ENCODE measurements around the gene CENPVL1. TPM values are rescaled to one million over a fixed set of nuclear protein-coding genes. Genes with fewer than 3 reads are reported as not detected.
"Not testable (repeated sequence)": the region's sequence is repeated elsewhere in the genome, so short reads cannot be mapped to it uniquely, and the experiment has no call there.

CENPVL1 gene
- total RNA-seq (2014; rRNA removed; shearing (Covaris generic); ENCODE audit: low replicate concordance) = not detected in 2 replicates

DNA sequence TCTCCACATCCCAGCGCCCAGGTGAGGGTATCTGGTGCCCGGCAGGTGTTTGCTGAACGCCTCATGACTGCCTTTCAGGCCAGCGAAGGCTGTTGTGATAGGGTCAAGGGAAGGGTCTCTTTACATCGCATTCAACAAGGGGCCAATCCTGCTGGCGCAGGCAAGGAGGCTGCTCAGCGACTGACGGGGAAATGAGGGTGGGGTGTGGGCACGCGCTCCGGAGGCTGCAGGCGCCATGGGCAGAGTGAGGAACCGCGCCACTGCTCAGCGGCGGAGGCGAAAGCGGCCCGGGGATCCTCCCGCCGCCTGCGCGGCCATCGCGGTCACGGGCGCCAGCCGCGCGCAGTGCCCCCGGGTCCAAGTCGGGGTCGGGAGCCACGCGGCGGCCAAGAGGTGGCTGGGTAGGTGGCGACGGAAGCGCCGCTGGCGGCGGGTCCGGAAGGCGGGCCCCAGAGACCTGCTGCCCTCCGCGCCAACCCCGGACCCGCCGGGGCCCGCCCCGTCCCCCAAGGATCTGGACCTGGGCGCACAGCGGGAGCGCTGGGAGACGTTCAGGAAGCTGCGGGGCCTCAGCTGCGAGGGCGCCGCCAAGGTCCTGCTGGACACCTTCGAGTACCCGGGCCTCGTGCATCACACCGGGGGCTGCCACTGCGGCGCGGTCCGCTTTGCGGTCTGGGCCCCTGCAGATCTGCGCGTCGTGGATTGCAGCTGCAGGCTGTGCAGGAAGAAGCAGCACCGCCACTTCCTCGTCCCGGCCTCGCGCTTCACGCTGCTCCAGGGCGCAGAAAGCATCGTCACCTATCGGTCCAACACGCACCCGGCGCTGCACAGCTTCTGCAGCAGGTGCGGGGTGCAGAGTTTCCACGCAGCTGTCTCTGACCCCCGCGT lies at the start of gene CENPVL1:
Gene CENPVL1 (plus strand): TSS at position 236 of the 888 bp plus-strand sequence. CDS start 0 bp downstream, at position 236.
- DNase-seq (ENCODE audit: low read depth); in situ Hi-C loops (cut with HindIII; ENCODE audit: low pct_unique_long_range_greater_than_20kb, low sequenced_read_pairs): not testable (repeated sequence)

- in situ Hi-C loops (cut with HindIII; ENCODE audit: low pct_unique_long_range_greater_than_20kb, low sequenced_read_pairs) = no loop called here
- no peak for DNase-seq (ENCODE audit: low read depth)
These were observed 44.3 kb upstream of the CENPVL1 start for GRCh38 chrX:51665981-51666380.

DNA sequence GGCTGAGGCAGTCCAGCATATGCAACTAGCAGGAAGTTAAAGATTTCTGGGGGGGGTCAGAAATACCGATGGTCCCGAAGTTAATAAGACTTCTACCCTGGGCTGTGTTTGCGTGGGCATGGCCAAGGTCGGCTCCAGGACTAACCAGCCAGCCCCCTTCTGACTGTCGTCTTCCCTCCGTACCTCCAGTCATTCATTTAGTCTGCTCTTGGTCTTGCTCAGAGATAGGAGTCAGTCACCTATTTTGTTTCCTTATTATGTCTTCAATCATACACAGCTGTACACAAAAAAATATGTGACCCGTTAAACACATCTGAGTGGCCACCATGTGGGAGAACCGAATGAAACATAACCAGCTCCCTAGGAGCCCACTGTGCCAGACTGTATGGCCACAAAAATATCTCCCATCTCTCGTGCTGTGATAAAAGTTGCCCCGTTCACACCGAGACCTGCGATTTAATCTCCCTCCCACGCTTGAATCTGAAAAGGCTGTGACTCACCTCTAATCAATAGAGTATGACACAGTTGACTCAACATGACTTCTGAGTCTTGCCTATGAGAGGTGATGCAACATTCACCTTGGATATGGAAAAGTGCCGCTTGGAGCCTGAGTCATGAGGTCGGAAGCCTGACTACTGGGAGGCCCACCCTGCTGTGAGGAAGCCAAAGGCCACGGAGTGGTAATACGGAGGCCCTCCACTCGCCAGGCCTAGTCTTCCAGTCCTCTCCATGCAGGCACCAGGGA lies 30.5 kb upstream of the CENPVL1 start:
- in situ Hi-C loops (cut with HindIII; ENCODE audit: low pct_unique_long_range_greater_than_20kb, low sequenced_read_pairs); DNase-seq (ENCODE audit: low read depth): not testable (repeated sequence)

DNA sequence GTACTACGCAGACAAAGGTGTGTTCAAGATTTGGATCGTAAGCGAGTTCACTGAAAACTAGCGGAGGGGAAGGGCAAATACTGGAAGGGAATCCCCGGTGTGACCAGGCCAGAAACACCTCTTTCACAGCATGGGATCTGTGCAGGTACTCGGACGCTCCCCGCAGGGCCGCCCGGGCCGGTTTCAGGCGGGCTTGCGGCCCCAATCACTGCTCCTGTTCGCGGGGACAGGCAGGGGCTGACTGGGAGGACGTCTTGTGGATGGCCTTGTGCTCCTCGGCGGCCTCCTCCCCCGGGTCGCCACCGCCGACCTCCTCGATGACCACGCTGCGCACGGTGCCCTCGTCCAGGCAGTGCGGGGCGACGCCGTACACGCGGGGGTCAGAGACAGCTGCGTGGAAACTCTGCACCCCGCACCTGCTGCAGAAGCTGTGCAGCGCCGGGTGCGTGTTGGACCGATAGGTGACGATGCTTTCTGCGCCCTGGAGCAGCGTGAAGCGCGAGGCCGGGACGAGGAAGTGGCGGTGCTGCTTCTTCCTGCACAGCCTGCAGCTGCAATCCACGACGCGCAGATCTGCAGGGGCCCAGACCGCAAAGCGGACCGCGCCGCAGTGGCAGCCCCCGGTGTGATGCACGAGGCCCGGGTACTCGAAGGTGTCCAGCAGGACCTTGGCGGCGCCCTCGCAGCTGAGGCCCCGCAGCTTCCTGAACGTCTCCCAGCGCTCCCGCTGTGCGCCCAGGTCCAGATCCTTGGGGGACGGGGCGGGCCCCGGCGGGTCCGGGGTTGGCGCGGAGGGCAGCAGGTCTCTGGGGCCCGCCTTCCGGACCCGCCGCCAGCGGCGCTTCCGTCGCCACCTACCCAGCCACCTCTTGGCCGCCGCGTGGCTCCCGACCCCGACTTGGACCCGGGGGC lies 28.2 kb upstream of the CENPVL1 start:
- DNase-seq (ENCODE audit: low read depth); in situ Hi-C loops (cut with HindIII; ENCODE audit: low pct_unique_long_range_greater_than_20kb, low sequenced_read_pairs): not testable (repeated sequence)

DNA sequence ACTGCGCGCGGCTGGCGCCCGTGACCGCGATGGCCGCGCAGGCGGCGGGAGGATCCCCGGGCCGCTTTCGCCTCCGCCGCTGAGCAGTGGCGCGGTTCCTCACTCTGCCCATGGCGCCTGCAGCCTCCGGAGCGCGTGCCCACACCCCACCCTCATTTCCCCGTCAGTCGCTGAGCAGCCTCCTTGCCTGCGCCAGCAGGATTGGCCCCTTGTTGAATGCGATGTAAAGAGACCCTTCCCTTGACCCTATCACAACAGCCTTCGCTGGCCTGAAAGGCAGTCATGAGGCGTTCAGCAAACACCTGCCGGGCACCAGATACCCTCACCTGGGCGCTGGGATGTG lies 27.6 kb upstream of the CENPVL1 start, which contains the start of gene CENPVL2:
Gene CENPVL2 (minus strand): TSS at position 112 of the 343 bp plus-strand sequence. CDS start 0 bp downstream, at position 112.
- DNase-seq (ENCODE audit: low read depth); in situ Hi-C loops (cut with HindIII; ENCODE audit: low pct_unique_long_range_greater_than_20kb, low sequenced_read_pairs): not testable (repeated sequence)

DNA sequence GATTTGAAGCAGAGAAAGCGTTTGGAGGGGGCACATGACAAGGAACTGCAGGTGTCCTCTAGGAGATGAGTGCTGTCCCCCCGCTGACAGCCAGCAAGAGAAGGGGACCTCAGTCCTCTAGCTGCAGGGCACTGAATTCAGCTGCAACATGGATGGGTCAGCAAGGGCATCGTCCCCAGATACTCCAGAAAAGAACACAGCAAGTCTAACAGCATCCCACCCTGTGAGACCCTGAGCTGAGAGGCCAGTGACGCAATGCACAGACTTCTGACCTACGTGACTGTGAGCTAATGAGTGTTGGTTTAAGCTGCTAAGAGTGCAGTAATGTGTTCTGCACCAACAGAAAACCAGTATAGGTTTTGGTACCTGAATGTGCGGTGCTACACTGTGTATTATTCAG lies 16.1 kb upstream of the CENPVL1 start:
- DNase-seq (ENCODE audit: low read depth) = no peak
- in situ Hi-C loops (cut with HindIII; ENCODE audit: low pct_unique_long_range_greater_than_20kb, low sequenced_read_pairs) = no loop called here

DNA sequence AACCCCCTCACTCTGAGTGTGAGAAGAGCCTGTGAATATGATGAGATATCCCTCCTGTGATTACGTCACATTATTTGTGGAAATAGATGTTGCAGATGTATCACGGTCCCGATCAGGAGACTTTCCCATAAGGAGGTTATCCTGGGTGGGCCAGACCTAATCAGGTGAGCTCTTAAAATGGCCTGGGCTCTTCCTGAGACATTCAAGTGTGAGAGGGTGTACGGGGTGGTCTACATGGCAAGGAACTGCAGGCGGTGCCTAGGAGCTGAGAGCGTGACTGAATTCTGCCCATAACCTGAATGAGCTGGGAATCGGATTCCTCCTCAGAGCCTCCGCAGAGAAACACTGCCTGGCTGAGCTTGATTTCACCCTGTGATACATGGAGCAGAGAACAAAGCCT lies 12.9 kb upstream of the CENPVL1 start:
- in situ Hi-C loops (cut with HindIII; ENCODE audit: low pct_unique_long_range_greater_than_20kb, low sequenced_read_pairs) = no loop called here
- DNase-seq (ENCODE audit: low read depth) = no peak

DNA sequence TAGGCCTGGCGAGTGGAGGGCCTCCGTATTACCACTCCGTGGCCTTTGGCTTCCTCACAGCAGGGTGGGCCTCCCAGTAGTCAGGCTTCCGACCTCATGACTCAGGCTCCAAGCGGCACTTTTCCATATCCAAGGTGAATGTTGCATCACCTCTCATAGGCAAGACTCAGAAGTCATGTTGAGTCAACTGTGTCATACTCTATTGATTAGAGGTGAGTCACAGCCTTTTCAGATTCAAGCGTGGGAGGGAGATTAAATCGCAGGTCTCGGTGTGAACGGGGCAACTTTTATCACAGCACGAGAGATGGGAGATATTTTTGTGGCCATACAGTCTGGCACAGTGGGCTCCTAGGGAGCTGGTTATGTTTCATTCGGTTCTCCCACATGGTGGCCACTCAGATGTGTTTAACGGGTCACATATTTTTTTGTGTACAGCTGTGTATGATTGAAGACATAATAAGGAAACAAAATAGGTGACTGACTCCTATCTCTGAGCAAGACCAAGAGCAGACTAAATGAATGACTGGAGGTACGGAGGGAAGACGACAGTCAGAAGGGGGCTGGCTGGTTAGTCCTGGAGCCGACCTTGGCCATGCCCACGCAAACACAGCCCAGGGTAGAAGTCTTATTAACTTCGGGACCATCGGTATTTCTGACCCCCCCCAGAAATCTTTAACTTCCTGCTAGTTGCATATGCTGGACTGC lies 2.8 kb downstream of the CENPVL1 start:
- in situ Hi-C loops (cut with HindIII; ENCODE audit: low pct_unique_long_range_greater_than_20kb, low sequenced_read_pairs); DNase-seq (ENCODE audit: low read depth): not testable (repeated sequence)

GRCh38 chrX:51728202-51728601 lies 17.9 kb downstream of the CENPVL1 start:
- in situ Hi-C loops (cut with HindIII; ENCODE audit: low pct_unique_long_range_greater_than_20kb, low sequenced_read_pairs) = no loop called here
- DNase-seq (ENCODE audit: low read depth) = no peak

DNA sequence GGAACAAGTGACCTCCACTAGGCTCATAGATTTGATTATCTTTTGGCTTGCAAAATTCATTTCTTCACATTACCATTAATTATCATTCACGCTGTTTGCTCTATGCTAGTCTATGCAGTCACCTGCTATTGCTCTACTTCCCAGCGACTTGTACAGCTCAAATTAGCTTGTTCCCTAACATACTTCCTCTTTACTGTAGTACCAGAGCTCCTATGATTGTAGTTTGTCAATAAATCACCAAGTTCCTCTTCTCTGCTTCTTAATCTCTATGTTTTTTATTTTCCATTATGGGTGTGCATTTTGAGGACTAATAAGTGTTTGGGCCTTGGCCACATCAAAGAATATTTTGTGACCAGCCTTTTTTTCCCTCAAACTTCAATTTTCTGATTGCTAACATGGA lies 26.8 kb downstream of the CENPVL1 start:
- in situ Hi-C loops (cut with HindIII; ENCODE audit: low pct_unique_long_range_greater_than_20kb, low sequenced_read_pairs) = no loop called here
- DNase-seq (ENCODE audit: low read depth) = no peak

- DNase-seq (ENCODE audit: low read depth) = no peak
- in situ Hi-C loops (cut with HindIII; ENCODE audit: low pct_unique_long_range_greater_than_20kb, low sequenced_read_pairs) = no loop called here
These were observed 32.3 kb downstream of the CENPVL1 start for GRCh38 chrX:51742586-51742985.

DNA sequence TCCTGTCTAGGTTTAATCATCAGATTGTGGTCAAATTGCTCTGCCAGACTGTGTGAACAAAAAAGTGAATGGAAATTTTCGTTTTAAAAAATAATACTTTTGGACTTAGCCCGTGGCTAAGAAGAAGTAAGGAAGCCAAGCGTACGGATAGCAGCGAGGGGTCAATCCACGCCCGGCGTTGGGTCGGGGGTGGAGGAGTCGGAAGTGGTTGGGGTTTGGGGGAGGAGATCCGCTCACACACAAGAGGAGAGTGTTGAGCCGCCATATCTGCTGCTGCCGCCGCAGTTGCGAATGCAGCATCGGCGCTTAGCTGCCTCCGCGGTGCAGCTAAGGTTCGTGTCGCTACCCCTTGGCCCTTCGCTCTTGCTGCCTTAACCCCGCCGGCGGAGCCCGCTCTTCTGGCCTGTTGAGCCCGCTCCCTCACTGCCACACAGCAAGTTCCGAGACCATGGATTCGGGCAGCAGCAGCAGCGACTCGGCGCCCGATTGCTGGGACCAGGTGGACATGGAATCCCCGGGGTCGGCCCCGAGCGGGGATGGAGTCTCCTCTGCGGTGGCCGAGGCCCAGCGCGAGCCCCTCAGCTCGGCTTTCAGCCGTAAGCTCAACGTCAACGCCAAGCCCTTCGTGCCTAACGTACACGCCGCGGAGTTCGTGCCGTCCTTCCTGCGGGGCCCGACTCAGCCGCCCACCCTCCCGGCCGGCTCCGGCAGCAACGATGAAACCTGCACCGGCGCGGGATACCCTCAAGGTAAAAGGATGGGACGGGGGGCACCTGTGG lies 33.1 kb downstream of the CENPVL1 start, which contains the start of gene GSPT2:
Gene GSPT2 (plus strand): TSS at position 264 of the 779 bp plus-strand sequence. CDS start 185 bp downstream, at position 449.
- in situ Hi-C loops (cut with HindIII; ENCODE audit: low pct_unique_long_range_greater_than_20kb, low sequenced_read_pairs) = no loop called here
- peak; percentile 57 for DNase-seq (ENCODE audit: low read depth)

DNA sequence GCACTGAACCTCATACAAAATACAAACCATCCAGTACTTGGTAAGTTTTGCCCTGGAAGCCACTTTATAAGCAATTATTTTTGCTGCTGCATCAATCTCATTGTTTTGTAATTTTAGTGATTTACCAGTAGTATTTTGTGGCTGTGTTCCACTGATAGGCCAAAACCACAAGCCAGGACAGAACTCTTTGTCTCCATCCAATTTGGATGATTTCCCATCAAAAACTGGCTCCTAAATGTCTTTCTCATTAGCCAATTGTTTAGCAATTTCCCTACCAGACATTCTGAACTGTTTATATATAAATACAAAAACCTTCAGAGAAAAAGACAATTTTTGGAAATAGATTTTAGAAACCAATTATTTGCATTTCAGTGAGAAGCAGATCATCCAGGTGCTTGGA lies 37.4 kb downstream of the CENPVL1 start:
- in situ Hi-C loops (cut with HindIII; ENCODE audit: low pct_unique_long_range_greater_than_20kb, low sequenced_read_pairs) = no loop called here

GRCh38 chrX:51759055-51759839 lies 48.9 kb downstream of the CENPVL1 start:
- in situ Hi-C loops (cut with HindIII; ENCODE audit: low pct_unique_long_range_greater_than_20kb, low sequenced_read_pairs) = no loop called here
- no peak for DNase-seq (ENCODE audit: low read depth)

More for the DNA sequence above, 37.4 kb downstream of the CENPVL1 start:
- no peak for DNase-seq (ENCODE audit: low read depth)

DNA sequence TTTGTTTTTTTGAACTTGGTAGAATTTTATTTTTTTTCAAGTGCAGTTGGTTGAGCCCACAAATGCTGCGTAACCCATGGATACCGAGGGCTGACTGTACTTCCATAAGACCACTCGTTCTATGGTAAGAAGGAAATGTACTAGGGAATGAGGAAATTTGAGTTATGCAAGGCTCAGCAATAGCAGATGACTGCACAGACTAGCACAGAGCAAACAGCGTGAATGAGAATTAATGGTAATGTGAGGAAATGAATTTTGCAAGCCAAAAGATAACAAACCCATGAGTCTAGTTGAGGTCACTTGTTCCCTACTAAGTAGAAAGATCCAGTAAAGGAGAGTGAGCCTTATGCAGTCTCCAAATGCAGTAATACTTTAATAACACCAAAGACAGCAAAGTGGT lies 50.3 kb downstream of the CENPVL1 start:
- in situ Hi-C loops (cut with HindIII; ENCODE audit: low pct_unique_long_range_greater_than_20kb, low sequenced_read_pairs) = no loop called here
- no peak for DNase-seq (ENCODE audit: low read depth)
